HG02610 (cell line): ENCODE measurements around the gene PI4K2A.
A peak's percentile ranks its signal among the peaks of the same experiment; 100 is the strongest.

Source experiments
- ATAC-seq: cut with Tn5 transposase; IDR thresholded peaks from one replicate; pipeline ENCODE4 v1.9.1; 2021; ENCODE audit warnings: mild to moderate bottlenecking, moderate library complexity; ENCODE audit not compliant: unreplicated experiment

Gene PI4K2A

DNA sequence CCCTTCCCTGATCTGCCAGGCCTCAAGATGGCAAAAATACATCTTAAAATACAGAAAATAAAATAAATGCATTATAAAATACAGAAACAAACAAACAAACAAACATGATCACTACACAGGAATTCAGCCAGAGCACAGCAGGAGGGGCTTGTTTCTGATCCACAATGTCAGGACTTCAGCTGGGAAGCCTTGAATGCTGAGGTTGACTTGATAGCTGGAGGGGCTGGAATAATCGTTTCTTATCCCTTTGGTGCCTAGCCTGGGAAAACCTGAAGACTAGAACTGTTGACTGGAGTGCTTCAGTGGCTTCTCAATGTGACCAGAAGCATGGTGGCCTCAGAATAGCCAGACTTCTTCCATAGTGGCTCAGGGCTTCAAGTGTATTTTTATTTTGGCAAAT is 63.9 kb downstream of the PI4K2A start:
- no peak for ATAC-seq

DNA sequence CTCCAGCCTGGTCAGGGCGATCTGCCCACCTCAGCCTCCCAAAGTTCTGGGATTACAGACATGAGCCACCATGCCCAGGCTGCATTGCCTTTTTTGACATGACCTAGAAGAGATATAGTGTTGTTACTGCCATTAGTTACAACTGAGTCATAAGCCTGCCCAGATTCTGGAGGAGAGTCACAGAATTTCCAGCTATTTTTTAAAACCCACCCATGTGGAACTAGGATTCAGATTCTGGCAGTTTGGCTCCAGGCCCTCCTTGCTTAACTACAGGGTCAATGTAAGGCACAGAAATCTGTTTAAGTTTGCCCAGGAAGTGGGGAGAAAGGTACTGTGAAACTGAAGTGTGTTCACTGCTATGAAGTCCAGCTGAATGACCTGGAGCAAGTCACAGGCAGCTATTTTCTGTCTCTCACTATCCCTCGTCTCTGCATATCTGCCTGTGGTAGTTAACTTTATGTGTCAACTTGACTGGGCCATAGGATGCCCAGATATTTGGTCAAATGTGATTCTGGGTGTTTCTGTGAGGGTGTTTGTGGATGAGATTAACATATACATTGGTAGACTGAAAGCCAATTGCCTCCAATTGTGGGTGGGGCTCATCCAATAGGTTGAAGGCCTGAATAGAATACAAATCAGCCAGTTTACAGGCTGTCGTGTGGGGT is 64.7 kb downstream of the PI4K2A start:
- ATAC-seq = no peak

DNA sequence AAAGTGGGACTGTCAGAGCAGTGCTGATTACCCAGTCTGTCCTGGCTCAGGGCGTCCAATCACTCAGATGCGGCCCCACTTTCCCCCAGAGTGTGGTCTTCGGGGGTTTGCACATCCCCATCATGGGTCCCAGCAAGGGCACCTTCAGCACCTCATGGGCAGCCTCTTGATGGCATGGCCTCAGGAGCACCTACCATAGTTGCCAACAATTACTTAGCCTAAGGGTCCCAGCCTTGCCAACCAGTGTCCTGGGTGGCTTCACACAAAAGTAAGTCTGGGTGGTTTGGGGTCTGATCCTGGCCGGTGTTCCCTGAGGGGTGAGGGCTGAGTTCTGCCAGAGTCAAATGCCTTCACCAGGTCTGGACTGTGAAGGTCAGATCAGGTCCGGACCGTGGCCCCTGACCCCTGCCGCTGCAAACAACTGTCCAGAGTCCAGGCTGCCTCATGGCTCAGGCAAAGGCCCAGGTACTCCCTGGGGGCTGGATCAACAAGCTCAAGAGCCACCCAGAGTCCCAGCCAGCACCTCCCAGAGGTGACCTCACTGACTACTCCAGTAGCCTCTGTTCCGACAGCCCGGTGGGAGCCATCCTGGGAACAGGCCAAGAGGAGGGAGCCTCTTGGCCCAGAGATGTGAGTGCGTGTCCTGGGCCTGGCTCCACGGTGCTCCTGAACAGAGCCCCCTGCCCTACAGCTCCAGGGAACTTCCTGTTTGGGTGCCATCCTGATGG is 66.8 kb downstream of the PI4K2A start:
- no peak for ATAC-seq

DNA sequence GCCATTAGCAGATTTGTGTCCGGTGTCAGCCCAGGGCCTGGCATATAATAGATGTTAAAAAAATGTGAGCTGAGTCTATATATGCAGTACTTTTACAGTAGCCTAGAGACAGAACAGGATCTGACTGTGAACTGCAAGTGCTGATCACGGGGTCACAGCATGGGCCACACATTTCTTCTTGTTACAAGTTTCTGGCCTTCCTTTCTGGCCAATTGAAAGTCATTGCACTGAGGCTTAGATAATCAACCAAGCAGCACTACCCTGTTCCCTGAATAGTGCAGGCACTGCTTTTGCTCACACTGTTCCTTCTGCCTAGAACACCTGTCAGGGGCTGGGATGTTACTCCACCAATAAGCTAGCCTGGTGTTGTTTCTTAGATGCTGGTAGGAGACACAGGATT is 67.7 kb downstream of the PI4K2A start:
- ATAC-seq = no peak

DNA sequence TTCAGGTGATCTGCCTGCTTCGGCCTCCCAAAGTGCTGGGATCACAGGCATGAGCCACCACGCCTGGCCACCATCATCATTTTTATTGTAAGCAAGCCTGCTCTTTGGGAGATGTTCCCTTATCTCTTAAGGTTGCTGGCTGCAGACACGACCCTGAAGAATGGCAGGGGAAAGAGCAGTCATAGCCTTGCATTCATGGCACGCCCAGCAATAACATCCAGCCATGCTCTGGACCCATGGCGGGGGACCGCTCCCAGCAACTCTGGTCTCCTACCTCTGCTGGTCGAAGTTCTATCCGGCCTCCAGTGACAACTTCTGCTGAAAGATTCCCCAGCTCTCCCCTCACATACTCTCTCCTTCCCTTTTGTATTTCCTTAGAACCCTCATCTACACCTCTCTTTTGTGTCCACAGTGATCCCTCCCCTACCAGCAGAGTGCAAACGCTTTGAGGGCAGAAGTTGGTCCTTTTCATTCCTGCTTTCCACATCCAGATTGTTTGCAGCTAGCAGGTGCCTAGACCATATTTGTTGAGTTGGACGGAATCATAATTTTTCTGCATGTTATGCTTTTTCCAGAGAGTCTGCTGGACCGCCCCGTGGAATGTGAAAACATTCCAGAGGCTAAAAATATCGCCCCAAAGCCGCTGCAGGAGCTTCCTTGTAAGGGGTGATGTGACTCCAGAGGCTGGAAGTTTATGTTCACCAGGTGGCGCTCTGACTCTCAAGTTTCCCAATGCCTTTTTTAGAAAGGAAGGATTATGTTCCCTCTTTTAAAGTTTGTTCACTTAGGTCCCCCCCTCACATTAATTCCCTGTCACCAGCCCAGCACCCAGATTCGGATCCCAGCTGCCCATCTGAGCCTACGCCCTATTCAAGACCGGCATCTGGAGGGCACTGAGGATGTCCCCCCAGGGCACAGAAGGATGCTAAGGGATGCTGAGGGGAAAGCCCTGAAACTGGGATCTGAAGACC is 68.8 kb downstream of the PI4K2A start:
- ATAC-seq = no peak

DNA sequence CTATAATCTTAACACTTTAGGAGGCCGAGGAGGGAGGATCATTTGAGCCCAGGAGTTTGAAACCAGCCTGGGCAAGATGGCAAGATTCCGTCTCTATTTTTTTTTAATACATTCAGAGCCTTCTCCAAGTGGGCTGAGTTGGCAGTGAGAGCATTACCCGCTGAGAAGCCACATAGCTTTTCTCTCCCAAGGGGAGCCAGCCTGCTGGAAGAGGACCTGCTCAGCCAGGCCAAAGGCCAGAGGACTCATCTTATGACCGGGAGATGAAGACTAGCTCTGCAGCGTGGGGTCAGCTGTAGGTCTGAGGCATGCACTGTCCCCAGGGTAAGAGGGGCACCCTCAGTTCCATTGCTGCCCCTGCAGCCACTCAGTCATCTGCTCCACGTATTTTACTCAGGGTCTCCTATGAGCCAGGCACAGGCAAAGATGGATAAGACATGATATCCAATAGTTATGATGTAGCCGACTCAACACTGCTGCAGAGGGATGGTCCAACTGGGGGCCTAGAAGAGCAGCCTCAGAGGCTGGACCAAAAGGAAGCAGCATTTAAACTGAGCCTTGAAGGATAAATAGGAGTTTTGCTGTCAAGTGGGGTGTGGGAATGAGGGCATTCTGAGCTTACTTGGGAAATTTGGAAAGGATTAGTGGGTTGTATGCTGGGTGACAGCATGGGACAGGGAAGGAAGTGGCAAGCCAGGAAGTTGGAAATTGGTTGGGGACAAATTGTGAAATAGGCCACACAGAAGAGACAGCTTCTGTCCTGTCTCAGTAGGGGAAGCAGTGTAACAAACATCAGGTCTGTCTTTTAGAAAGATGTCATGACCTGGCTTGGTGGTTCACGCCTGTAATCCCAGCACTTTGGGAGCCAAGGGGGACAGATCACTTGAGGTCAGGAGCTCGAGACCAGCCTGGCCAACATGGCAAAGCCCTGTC is 71.4 kb downstream of the PI4K2A start:
- no peak for ATAC-seq

DNA sequence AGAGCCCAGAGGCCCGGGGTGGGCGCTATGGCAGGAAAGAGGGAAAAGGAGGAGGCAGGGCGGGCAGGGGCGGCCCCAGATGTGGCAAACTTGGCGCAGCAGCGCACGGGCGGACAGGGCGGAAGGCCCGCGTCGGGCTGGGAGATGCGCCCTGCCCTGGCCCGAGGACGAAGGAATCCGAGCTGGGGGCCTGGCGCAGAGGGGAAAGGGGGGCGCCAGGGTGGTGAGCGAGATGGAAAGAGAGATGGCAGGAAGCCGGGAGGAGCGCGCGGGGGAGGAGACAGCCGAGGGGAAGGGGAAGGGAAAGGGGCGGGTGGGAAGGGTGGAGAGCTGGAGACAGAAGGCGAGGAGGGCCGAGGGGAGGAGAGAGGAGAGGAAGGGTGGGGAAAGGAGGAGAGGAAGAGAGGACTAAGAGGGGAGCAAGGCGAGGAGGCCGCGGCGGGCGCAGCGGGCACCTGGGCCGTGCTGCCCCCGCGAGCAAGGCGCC is 72.9 kb downstream of the PI4K2A start, which contains the start of gene MARVELD1:
Gene MARVELD1 (plus strand): TSS at position 392 of the 487 bp plus-strand sequence. CDS start 147 bp downstream, outside the sequence.
- no peak for ATAC-seq

DNA sequence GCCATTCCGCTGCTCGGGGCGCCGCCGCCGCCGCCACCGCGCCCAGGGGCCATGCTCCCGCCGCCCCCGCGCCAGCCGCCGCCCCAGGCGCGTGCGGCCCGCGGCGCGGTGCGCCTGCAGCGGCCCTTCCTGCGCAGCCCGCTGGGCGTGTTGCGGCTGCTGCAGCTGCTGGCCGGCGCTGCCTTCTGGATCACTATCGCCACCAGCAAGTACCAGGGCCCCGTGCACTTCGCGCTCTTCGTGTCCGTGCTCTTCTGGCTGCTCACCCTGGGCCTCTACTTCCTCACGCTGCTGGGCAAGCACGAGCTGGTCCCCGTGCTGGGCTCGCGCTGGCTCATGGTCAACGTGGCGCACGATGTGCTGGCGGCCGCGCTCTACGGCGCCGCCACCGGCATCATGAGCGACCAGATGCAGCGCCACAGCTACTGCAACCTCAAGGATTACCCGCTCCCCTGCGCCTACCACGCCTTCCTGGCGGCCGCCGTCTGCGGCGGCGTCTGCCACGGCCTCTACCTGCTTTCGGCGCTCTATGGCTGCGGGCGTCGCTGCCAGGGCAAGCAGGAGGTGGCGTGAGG is 73.4 kb downstream of the PI4K2A start:
- ATAC-seq = peak; percentile 59

DNA sequence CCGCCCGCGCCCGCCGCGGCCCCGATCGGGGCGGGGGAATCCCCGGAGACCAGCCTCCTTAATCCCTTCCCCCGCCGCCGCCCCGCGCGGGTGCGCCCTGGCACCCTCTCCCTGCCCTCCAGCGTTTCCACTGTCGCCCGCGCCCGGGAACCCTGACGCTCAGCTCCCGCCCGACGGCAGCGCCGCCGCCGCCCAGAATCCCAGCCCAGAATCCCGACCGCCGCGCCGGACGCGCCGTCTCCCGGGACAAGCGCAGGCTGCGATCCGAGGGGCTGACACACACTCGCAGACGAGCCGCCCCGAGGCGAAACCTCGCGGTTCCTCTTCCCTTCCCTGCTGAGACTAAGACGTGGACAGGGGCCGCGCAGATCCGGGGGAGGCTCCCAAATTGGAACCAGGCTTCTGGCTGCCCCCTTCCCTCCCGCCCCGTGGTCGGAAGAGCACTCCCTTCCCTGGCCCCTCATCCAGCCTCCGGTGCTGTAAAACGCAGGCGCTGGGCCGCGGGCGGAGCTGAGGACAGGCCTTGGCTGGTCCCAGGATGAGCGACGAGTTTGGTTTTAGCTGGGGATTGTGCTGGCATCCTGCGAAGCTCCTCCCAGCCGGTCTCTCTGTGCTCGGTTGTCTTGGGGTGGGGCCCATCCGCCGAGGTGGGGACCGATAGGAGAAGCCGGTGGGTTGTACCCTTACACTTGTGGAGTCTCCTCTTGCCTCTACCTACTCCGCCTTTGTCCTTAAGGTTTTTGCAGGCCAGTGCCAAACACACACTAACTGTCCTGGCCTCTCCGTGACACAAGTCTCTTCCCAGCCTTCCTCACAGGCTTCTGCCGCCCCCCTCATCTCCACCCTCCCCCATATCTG is 74.2 kb downstream of the PI4K2A start:
- peak; percentile 28 for ATAC-seq

DNA sequence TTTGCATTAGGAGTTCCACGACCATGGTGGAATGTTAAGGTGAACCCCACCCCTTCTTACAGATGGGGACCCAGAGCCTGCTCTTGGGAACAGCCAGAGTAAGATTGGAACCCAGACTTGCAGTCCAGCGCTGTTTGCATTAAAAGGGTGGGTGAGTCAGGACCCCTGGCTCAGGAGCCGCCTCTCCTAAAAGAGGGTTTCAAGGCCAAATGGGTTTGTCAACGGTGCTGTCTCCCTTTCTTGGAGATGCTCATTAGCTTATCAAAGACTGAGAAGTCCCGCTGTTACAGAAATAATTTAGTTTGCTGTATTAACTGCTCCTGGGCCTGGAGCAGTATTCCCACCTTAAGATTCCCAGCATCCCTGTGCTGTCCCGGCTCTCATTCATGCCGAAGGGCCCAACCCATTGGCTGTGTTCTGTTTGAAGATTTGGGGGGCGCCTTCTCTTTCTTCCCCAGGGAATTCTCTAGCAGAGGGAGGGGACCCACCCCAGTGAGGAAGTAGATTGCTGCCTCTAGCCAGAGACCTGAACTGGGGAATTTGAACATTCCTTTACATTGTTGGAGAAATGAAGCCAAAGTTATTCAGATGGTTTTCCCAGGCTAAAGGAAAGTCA is 74.9 kb downstream of the PI4K2A start:
- no peak for ATAC-seq

DNA sequence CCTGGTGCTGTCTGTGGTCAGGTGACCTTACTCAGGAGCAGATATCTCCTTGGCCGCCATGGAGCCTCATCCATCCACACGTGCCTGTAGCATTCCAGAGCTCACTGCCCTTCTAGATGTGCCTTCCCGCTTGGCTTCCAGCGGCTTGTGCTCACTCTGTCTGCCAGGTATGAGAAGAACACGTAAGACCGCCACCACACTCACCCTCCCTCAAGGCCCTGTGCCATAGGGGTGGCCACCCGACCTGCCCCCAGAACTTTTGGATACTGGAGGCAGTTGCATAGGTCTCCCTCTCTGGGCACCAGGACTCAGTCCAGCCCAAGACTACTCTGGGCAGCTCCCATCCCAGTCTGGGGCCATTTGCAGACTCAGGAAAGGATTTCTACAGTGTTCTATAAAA is 77.2 kb downstream of the PI4K2A start:
- ATAC-seq = no peak

DNA sequence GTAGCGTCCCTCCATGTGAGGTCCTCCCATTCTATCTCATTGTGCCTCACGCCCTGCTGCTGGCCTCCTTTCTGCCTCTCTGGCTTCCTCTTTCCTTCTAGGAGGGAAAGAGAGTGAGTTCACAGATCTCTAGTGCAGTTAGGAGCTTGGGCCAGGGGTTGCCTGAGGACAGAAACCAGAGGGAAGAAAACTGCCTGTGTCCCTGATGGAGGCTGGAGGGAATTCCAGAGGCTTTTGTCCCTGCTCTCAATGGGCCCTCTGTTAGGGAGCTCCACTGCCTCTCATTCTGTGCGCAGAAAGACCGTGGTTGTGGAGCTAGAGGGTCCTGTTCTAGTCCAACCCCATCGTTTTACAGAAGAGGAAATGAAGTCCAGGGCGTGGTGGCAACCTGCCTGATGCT is 77.7 kb downstream of the PI4K2A start:
- ATAC-seq = no peak

DNA sequence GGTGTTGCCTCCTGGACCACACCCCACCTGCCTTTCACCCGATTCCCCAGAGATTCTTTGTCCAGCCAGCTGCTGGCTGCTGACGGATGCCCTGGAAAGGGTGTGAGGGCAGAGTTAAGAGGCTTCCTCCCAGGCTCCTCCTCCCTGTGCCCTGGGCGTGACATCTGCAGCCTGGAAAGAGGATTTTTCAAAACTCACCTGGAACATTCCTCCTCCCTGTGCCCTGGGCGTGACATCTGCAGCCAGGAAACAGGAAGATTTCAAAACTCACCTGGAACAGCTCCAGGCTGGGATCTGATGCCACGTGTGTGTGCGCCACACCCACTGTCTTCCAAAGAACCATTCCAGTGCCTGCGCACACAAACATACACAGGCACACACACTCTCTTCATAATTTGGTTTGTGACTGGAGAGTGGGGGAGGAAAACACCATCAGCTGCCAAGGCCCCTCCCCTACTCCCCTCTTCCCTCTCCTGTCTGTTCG is 78.2 kb downstream of the PI4K2A start:
- no peak for ATAC-seq

DNA sequence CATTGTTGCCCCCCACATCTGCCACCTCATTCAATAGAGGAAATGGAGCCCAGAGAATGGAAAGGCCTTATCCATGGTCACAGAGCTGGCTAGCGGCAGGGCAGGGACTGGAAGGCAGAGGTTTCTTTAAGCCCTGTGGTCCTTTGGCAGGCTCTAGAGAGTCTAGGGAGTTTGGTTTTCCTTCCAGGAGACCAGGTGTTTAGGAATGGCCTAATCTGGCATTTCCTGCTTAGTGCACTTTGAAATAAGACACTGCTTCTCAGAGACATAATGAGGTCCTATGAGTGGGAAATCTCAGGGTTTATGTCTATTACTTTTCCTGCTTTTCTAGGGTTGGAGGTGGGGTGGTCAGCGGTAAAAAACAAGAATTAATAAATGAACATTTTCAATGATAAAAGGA is 79.1 kb downstream of the PI4K2A start:
- ATAC-seq = no peak

DNA sequence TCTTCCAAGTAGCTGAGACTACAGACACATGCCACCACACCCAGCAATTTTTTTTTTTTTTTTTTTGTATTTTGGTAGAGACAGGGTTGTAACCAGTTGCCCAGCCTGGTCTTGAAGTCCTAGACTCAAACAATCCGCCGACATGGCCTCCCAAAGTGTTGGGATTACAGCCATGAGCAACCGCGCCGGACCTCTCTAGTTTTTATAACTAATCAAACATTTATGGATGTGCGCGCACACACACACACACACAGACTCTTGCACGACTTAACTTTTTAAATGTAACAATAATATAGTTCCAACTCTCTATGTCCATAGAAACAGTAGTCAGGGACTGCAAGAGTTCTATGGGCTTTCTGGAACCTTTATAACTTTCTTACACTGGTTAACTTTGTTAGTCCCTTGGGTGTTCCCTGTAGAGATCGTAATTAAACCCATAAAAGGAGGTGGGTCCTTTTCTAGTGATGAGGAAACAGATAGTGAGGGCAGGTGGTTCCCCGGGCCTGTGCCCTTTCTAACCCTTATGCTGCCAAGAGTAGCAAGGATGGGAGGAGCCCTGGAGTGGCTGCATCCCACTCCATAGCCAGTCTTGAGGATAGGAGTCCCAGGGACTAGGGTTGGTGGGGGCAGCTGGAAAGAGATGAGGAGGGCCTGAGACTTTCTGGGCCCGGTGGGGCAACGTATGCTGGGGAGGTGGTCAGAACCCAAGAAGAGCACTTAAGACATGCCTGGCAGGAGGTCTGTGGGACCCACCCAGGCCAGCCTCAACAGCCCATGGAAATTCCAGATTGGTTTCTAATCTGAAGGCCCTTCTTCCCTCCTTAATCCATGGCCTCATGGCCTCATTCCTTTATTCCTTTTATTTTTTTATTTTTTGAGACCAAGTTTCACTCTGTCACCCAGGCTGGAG is 81.7 kb downstream of the PI4K2A start:
- no peak for ATAC-seq

DNA sequence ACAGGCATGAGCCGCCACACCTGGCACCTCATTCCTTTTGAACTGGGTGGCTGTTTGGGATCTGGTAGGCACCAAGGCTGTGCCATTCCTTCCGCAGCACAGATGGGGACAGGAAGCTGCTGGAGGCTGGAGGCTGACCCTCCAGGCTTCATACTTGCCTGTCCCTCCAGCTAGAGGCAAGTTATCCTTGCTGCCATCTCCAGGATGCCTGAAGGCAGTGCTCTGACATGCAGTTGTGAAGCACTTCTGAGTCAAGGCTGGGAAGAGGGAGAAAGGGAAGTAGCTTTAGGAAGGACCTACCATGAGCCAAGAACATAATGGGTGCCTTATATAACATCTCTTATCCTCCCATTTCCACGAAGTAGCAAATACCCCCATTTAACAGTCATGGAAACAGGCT is 82.5 kb downstream of the PI4K2A start:
- no peak for ATAC-seq

DNA sequence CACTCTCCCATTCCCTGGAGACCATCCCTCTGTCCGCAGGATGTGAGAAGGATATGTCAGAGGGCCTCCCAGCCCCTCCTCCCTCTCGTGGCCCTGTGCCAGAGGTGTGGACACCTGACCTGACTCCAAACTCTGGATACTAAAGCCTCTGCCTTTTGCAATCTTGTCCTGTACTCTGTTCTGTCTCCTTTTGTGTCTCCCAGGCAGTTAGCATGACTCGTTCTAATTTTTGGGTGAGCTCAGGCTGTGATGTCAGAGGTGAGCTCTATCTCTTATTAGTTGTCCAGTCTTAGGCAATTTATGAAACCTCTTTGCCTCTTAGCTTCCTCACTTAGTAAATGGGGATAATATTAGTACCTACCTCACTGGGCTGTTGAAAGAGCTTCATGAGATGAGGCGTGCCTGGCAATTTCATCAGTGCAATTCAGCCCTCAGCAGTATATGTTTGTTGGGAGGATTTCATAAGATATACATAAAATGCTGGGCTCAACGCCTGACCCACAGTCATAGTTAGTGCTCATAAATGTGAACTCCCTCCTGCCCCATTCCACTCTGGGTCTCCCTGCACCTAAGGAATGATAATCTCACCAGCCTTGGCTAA is 84.0 kb downstream of the PI4K2A start:
- no peak for ATAC-seq
